HepG2 (cell line): Measurements from ENCODE around the gene TMEM222. TPM values are rescaled to one million over a fixed set of nuclear protein-coding genes. Genes with fewer than 3 reads are reported as not detected.

Source experiments
- CEBPB ChIP-seq: IDR thresholded peaks from 2 replicates; pipeline ENCODE4 v1.6.1; 2011; ENCODE audit warnings: low read depth, low read length, improper control_type of control experiment, borderline replicate concordance
- JDP2 ChIP-seq: sonication (generic); formaldehyde crosslinking; IDR thresholded peaks from 2 replicates; pipeline ENCODE4 v1.8.1; 2022; ENCODE audit warnings: missing genetic modification reagents, borderline replicate concordance
- MYNN ChIP-seq: sonication (generic); formaldehyde crosslinking; IDR thresholded peaks from 2 replicates; pipeline ENCODE4 v1.4.0; 2020; ENCODE audit warnings: mild to moderate bottlenecking, low read depth, missing genetic modification reagents
- NBN ChIP-seq: fragments of 450-650 bp; conservative IDR thresholded peaks from 2 replicates; pipeline ENCODE4 v1.6.1; 2017
- NCOA2 ChIP-seq: sonication (generic); formaldehyde crosslinking; IDR thresholded peaks from 2 replicates; pipeline ENCODE4 v1.8.0; 2022; ENCODE audit warnings: inconsistent platforms
- ZNF720 ChIP-seq: sonication (generic); formaldehyde crosslinking; IDR thresholded peaks from 2 replicates; pipeline ENCODE4 v1.4.0; 2020; ENCODE audit warnings: missing genetic modification reagents
- polyA plus RNA-seq, 8 experiments: library from polyadenylated mRNA; depleted of rRNA in 3 of 8; stranded (reverse) in 7 of 8; unstranded in 1 of 8; fragments of >200 nt; fragmentation: Illumina TruSeq in 4 of 8; extraction: Trizol in 4 of 8; gene quantifications; 2 replicates each; pipeline versions ENCODE4 v1.2.1 to v1.2.3, GENCODE V29; 2011 to 2016; ENCODE audit warnings: low read depth in 4 of 8, missing spikeins in 1 of 8, mixed read lengths in 1 of 8; ENCODE audit not compliant: insufficient read depth in 1 of 8
- total RNA-seq, 5 experiments: library from RNA; depleted of rRNA; stranded (reverse); fragments of >200 nt; fragmentation: Illumina TruSeq; extraction: Trizol; gene quantifications; 2 replicates each; pipeline ENCODE4 v1.2.3, GENCODE V29; 2016; ENCODE audit warnings: low read depth in 1 of 5
- TF ChIP-seq, protein P1 (sequence below): sonication (generic); formaldehyde crosslinking; IDR thresholded peaks from 2 replicates; pipeline ENCODE4 v1.9.0; 2021; ENCODE audit warnings: missing genetic modification reagents, borderline replicate concordance
- TF ChIP-seq, protein P2 (sequence below): sonication (generic); formaldehyde crosslinking; IDR thresholded peaks from 2 replicates; pipeline ENCODE4 v1.8.0; 2022; ENCODE audit warnings: mild to moderate bottlenecking, missing genetic modification reagents, borderline replicate concordance
- TF ChIP-seq, protein P3 (sequence below): sonication (generic); formaldehyde crosslinking; IDR thresholded peaks from 2 replicates; pipeline ENCODE4 v1.4.0; 2020; ENCODE audit warnings: missing genetic modification reagents
- TF ChIP-seq, protein P4 (sequence below): sonication (generic); formaldehyde crosslinking; IDR thresholded peaks from 2 replicates; pipeline ENCODE4 v1.9.0; 2022; ENCODE audit warnings: missing genetic modification reagents, mild to moderate bottlenecking, borderline replicate concordance
- TF ChIP-seq, protein P5 (sequence below): IDR thresholded peaks from 2 replicates; pipeline ENCODE4 v1.6.1; 2012; ENCODE audit warnings: low read depth, low read length, improper control_type of control experiment

Gene TMEM222
- total and polyA plus RNA-seq, 2 of the 13 experiments (the other 11 are each of a cell fraction or from before 2014, with no cell fraction given): 22.7 to 29.6 TPM

DNA sequence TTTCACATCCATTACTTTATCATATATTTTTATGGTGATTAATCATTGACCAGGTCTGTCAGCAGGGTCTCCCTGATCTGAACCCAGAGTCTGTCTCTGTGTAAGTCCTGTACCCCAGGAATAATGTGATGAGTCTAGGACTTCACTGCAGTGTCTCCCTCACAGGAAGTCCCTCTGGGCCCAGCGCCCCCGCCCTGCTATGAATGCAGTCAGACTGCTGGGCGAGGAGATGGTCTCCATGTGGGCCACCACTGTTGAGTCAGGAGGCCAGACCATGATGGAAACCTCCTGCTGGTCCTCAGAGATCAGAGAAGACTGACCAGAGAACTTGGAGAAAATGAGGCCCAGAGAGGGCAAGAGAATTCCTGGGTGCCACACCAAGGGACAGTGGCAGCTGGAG, 9.5 kb downstream of the TMEM222 start (continued):
- TF ChIP-seq, protein P1, sequence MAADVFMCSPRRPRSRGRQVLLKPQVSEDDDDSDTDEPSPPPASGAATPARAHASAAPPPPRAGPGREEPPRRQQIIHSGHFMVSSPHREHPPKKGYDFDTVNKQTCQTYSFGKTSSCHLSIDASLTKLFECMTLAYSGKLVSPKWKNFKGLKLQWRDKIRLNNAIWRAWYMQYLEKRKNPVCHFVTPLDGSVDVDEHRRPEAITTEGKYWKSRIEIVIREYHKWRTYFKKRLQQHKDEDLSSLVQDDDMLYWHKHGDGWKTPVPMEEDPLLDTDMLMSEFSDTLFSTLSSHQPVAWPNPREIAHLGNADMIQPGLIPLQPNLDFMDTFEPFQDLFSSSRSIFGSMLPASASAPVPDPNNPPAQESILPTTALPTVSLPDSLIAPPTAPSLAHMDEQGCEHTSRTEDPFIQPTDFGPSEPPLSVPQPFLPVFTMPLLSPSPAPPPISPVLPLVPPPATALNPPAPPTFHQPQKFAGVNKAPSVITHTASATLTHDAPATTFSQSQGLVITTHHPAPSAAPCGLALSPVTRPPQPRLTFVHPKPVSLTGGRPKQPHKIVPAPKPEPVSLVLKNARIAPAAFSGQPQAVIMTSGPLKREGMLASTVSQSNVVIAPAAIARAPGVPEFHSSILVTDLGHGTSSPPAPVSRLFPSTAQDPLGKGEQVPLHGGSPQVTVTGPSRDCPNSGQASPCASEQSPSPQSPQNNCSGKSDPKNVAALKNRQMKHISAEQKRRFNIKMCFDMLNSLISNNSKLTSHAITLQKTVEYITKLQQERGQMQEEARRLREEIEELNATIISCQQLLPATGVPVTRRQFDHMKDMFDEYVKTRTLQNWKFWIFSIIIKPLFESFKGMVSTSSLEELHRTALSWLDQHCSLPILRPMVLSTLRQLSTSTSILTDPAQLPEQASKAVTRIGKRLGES (CRISPR knock-in tag): no peak
- TF ChIP-seq, protein P2, sequence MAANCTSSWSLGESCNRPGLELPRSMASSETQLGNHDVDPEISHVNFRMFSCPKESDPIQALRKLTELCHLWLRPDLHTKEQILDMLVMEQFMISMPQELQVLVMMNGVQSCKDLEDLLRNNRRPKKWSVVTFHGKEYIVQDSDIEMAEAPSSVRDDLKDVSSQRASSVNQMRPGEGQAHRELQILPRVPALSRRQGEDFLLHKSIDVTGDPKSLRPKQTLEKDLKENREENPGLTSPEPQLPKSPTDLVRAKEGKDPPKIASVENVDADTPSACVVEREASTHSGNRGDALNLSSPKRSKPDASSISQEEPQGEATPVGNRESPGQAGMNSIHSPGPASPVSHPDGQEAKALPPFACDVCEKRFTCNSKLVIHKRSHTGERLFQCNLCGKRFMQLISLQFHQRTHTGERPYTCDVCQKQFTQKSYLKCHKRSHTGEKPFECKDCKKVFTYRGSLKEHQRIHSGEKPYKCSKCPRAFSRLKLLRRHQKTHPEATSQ (CRISPR knock-in tag): no peak
- TF ChIP-seq MYNN (CRISPR knock-in tag) (no peak), NBN (no peak), ZNF720 (CRISPR knock-in tag) (no peak), JDP2 (CRISPR knock-in tag) (no peak), NCOA2 (CRISPR knock-in tag) (no peak), CEBPB (no peak)
- TF ChIP-seq, protein P3, sequence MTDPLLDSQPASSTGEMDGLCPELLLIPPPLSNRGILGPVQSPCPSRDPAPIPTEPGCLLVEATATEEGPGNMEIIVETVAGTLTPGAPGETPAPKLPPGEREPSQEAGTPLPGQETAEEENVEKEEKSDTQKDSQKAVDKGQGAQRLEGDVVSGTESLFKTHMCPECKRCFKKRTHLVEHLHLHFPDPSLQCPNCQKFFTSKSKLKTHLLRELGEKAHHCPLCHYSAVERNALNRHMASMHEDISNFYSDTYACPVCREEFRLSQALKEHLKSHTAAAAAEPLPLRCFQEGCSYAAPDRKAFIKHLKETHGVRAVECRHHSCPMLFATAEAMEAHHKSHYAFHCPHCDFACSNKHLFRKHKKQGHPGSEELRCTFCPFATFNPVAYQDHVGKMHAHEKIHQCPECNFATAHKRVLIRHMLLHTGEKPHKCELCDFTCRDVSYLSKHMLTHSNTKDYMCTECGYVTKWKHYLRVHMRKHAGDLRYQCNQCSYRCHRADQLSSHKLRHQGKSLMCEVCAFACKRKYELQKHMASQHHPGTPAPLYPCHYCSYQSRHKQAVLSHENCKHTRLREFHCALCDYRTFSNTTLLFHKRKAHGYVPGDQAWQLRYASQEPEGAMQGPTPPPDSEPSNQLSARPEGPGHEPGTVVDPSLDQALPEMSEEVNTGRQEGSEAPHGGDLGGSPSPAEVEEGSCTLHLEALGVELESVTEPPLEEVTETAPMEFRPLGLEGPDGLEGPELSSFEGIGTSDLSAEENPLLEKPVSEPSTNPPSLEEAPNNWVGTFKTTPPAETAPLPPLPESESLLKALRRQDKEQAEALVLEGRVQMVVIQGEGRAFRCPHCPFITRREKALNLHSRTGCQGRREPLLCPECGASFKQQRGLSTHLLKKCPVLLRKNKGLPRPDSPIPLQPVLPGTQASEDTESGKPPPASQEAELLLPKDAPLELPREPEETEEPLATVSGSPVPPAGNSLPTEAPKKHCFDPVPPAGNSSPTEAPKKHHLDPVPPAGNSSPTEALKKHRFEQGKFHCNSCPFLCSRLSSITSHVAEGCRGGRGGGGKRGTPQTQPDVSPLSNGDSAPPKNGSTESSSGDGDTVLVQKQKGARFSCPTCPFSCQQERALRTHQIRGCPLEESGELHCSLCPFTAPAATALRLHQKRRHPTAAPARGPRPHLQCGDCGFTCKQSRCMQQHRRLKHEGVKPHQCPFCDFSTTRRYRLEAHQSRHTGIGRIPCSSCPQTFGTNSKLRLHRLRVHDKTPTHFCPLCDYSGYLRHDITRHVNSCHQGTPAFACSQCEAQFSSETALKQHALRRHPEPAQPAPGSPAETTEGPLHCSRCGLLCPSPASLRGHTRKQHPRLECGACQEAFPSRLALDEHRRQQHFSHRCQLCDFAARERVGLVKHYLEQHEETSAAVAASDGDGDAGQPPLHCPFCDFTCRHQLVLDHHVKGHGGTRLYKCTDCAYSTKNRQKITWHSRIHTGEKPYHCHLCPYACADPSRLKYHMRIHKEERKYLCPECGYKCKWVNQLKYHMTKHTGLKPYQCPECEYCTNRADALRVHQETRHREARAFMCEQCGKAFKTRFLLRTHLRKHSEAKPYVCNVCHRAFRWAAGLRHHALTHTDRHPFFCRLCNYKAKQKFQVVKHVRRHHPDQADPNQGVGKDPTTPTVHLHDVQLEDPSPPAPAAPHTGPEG: no peak
- TF ChIP-seq, protein P4, sequence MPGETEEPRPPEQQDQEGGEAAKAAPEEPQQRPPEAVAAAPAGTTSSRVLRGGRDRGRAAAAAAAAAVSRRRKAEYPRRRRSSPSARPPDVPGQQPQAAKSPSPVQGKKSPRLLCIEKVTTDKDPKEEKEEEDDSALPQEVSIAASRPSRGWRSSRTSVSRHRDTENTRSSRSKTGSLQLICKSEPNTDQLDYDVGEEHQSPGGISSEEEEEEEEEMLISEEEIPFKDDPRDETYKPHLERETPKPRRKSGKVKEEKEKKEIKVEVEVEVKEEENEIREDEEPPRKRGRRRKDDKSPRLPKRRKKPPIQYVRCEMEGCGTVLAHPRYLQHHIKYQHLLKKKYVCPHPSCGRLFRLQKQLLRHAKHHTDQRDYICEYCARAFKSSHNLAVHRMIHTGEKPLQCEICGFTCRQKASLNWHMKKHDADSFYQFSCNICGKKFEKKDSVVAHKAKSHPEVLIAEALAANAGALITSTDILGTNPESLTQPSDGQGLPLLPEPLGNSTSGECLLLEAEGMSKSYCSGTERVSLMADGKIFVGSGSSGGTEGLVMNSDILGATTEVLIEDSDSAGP (CRISPR knock-in tag): no peak
- TF ChIP-seq, protein P5, sequence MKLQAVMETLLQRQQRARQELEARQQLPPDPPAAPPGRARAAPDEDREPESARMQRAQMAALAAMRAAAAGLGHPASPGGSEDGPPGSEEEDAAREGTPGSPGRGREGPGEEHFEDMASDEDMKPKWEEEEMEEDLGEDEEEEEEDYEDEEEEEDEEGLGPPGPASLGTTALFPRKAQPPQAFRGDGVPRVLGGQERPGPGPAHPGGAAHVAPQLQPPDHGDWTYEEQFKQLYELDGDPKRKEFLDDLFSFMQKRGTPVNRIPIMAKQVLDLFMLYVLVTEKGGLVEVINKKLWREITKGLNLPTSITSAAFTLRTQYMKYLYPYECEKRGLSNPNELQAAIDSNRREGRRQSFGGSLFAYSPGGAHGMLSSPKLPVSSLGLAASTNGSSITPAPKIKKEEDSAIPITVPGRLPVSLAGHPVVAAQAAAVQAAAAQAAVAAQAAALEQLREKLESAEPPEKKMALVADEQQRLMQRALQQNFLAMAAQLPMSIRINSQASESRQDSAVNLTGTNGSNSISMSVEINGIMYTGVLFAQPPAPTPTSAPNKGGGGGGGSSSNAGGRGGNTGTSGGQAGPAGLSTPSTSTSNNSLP: no peak
